ENCODE measurements around the gene ECM1.

Gene ECM1

GRCh38 chr1:150551784-150552127 lies 43.8 kb downstream of the ECM1 start:
- no peaks in the 10 kb centered on the region for H3K9me3 Mint-ChIP-seq
- H3K27me3 Mint-ChIP-seq (ENCODE audit: low read depth), result peaks cover under 1% of the 10 kb centered on the region
- peaks cover 23% of the 10 kb centered on the region for H3K4me1 Mint-ChIP-seq
- no peak for TF ChIP-seq CTCF (IDR thresholded peaks at IDR 0.05; ENCODE audit: unreplicated experiment in 3 of 3)
- peak overlapping the region in 1 of 3 experiments; percentile 80 for H3K27ac Mint-ChIP-seq
- H3K4me3 Mint-ChIP-seq, result no peak overlapping the region
- H3K36me3 Mint-ChIP-seq (ENCODE audit: low read depth), result no peaks in the 10 kb centered on the region

- peaks cover 23% of the 10 kb centered on the region for H3K4me1 Mint-ChIP-seq
- no peaks in the 10 kb centered on the region for H3K36me3 Mint-ChIP-seq (ENCODE audit: low read depth)
- H3K4me3 Mint-ChIP-seq, result peak overlapping the region; percentile 21 to 78 (median 66)
- TF ChIP-seq CTCF (IDR thresholded peaks at IDR 0.05; ENCODE audit: unreplicated experiment in 3 of 3), result no peak
- H3K27ac Mint-ChIP-seq, result peak overlapping the region; percentile 51 to 85 (median 80)
- H3K27me3 Mint-ChIP-seq (ENCODE audit: low read depth), result no peaks in the 10 kb centered on the region
- no peaks in the 10 kb centered on the region for H3K9me3 Mint-ChIP-seq
Observed at GRCh38 chr1:150552128-150552910, 44.4 kb downstream of the ECM1 start.

GRCh38 chr1:150552911-150553289 lies 45.0 kb downstream of the ECM1 start:
- peak overlapping the region; percentile 51 to 85 (median 80) for H3K27ac Mint-ChIP-seq
- no peak for TF ChIP-seq CTCF (IDR thresholded peaks at IDR 0.05; ENCODE audit: unreplicated experiment in 3 of 3)
- no peaks in the 10 kb centered on the region for H3K9me3 Mint-ChIP-seq
- no peaks in the 10 kb centered on the region for H3K36me3 Mint-ChIP-seq (ENCODE audit: low read depth)
- no peaks in the 10 kb centered on the region for H3K27me3 Mint-ChIP-seq (ENCODE audit: low read depth)
- peaks cover 23% of the 10 kb centered on the region for H3K4me1 Mint-ChIP-seq
- H3K4me3 Mint-ChIP-seq, result peak overlapping the region in 1 of 3 experiments; percentile 78

- H3K4me3 Mint-ChIP-seq, result no peak overlapping the region
- no peaks in the 10 kb centered on the region for H3K27me3 Mint-ChIP-seq (ENCODE audit: low read depth)
- peaks cover 23% of the 10 kb centered on the region for H3K4me1 Mint-ChIP-seq
- no peak overlapping the region for H3K27ac Mint-ChIP-seq
- H3K36me3 Mint-ChIP-seq (ENCODE audit: low read depth), result no peaks in the 10 kb centered on the region
- no peaks in the 10 kb centered on the region for H3K9me3 Mint-ChIP-seq
- TF ChIP-seq CTCF (IDR thresholded peaks at IDR 0.05; ENCODE audit: unreplicated experiment in 3 of 3), result no peak
Observed at GRCh38 chr1:150553392-150554085, 45.6 kb downstream of the ECM1 start.

GRCh38 chr1:150554086-150554452 lies 46.2 kb downstream of the ECM1 start:
- no peak overlapping the region for H3K4me3 Mint-ChIP-seq
- H3K9me3 Mint-ChIP-seq, result no peaks in the 10 kb centered on the region
- TF ChIP-seq CTCF (IDR thresholded peaks at IDR 0.05; ENCODE audit: unreplicated experiment in 3 of 3), result no peak
- H3K36me3 Mint-ChIP-seq (ENCODE audit: low read depth), result no peaks in the 10 kb centered on the region
- H3K4me1 Mint-ChIP-seq, result peaks cover 23% of the 10 kb centered on the region
- H3K27me3 Mint-ChIP-seq (ENCODE audit: low read depth), result no peaks in the 10 kb centered on the region
- H3K27ac Mint-ChIP-seq, result no peak overlapping the region
